HG03060 (cell line): ENCODE data around the gene YWHAG.
A peak's percentile ranks its signal among the peaks of the same experiment; 100 is the strongest.
"Not testable (repeated sequence)": the region's sequence is repeated elsewhere in the genome, so short reads cannot be mapped to it uniquely, and the experiment has no call there.

Experiments used
- ATAC-seq: cut with Tn5 transposase; IDR thresholded peaks from one replicate; pipeline ENCODE4 v1.9.1; 2021; ENCODE audit warnings: low read depth, moderate number of reproducible peaks; ENCODE audit not compliant: unreplicated experiment

Gene YWHAG

DNA sequence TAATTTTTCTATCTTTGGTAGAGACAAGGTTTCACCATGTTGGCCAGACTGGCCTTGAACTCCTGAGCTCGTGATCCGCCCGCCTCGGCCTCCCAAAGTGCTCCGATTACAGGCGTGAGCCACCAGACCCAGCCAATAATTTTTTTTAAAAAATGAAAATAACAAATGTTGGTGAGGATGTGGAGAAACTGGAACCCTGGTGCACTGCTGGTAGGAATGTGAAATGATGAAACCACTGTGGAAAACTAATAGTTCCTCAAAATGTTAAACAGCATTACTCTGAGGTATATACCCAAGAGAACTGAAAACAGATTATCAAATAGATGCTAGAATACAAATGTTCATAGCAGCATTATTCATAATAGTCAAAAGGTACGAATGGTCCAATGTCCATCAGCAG is 23.0 kb upstream of the YWHAG start:
- ATAC-seq, result no peak

GRCh38 chr7:76380623-76380966 is 21.8 kb upstream of the YWHAG start:
- no peak for ATAC-seq

GRCh38 chr7:76377186-76377918 is 18.6 kb upstream of the YWHAG start:
- no peak for ATAC-seq

DNA sequence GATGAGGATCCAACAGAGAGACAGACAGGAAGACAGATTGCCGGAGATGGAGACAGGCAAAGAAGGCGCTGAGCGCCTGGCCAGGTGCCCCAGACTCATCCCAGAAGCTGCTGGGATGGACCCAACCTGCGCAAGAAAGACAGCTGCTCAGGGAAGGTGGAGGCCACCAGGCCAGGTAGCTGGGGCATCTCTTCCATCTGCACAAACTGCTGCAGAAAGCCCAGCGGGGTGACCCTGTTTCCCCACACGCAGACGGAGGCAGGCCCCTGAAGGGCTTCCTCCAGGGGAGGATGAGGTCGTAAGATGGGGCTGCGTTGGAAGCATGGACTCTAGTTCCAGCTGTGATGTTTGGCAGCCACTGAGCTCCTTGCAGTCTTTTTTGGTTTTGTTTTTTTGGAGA is 16.5 kb upstream of the YWHAG start:
- no peak for ATAC-seq

- ATAC-seq, result no peak
These were observed 14.4 kb upstream of the YWHAG start for GRCh38 chr7:76372984-76373833.

GRCh38 chr7:76371396-76371795 is 12.6 kb upstream of the YWHAG start:
- no peak for ATAC-seq

- no peak for ATAC-seq
These were observed 10.2 kb upstream of the YWHAG start for GRCh38 chr7:76369018-76369417.

DNA sequence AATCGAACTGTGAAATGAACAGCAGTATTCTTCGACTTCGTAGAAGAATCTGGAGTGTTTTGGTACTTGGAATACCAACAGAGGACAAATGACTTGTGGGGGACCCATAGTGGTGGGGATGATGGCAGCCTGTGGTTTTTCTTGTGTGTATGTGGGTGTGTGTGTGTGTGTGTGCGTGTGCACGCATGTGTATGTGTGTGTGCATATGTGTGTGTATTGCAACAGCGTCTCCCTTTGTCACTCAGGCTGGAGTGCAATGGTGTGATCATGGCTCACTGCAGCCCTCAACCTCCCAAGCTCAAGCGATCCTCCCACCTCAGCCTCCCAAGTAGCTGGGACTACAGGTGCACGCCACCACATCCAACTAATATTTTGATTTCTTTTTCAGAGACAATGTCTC is 9.4 kb upstream of the YWHAG start:
- ATAC-seq, result no peak

DNA sequence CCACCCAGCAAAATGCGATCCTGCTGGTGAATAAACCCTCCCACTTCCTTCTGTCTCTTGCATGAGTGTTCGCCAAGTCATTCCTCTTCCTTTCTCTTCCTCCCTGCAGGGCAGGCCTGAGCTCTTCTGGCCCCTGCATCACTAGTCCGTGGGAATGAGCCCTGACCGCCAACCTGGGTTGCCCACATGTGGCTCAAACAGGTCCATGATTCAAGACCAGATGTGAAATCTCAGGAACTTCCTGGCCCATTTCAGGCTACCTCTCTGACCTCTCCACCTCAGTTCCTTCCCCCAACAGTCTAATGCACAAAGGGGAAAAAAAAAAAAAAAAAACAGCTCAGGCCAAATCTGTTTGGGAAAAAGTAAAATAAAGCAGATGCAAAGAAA is 5.4 kb upstream of the YWHAG start:
- ATAC-seq, result no peak

- not testable (repeated sequence) for ATAC-seq
These were observed 5.0 kb upstream of the YWHAG start for GRCh38 chr7:76363754-76364153.

- ATAC-seq, result no peak
These were observed 1.3 kb upstream of the YWHAG start for GRCh38 chr7:76359978-76360638.

- ATAC-seq, result peak; percentile 71
These were observed 553 bp upstream of the YWHAG start for GRCh38 chr7:76359111-76359977.

- peak; percentile 11 for ATAC-seq
These were observed 745 bp downstream of the YWHAG start for GRCh38 chr7:76358011-76358480.

GRCh38 chr7:76357475-76358010 is 1.2 kb downstream of the YWHAG start:
- ATAC-seq, result no peak

DNA sequence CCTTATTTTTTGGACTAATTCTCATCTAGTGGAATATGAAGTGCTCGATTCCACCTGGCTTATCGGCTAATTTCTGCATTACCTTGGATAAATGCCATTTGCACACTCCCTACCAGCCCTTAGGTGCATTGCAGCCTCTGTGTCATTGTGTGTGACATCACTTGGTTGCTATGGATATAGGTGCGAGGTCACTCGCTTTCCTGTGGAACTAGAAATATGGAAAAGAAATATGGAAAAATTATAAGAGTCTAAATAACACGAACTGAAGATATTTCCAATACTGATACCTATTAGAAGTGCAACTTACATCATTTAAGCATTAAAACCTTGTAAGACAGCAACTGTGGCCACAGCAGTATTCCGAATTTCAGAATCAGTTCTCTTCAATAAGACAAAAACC is 2.0 kb downstream of the YWHAG start:
- no peak for ATAC-seq

DNA sequence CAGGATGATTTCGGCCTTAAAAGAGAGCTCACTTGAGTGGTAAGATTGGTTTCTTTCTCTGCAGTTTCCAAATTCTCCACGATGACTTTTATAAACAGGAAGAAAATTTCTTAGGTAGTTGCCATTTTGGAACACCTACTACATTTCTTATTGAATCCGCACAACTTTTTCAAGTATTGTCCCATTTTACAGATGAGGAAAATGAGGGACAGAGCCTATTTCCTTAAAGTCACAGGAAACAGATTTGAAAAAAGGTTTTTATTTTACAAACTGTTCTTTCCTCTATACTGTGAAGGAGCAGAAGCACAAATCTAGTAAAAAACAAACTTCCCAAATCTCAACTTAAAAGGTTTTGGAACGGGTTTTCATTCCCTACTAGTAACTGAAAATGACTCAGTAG is 2.7 kb downstream of the YWHAG start:
- ATAC-seq, result no peak

DNA sequence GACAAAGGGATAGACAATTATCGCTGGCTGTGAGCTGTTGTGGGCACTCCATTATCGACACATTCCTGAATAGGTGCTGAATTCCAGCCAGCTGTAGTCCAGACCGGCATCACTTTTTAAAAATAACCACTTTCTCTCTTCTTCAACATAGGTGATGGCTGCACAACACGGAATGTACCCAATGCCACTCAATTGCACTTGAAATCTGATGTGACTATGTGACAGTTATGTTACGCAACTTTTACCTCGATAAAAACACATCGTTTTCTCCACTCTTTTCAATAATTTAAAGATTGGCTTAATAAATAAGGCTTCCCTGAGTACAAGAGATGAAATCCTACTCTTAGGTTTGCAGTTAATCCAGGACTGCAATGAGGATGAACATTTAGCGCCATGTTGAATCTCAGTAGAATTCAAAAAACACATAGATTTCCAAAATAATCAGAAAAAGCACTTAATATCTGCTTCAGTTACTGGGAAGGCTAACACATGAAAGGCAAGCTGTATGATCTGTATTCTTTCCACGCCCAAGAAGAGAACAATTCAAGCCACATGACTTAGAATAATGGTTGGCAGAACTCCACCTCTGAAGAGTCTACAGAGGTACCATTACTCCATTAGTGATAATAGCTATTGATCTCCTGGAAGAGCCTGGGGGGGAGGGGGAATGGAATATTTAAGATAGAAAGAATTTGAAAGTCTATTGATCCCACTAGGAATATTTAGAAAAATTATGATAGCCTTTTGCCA is 3.6 kb downstream of the YWHAG start:
- ATAC-seq, result no peak

DNA sequence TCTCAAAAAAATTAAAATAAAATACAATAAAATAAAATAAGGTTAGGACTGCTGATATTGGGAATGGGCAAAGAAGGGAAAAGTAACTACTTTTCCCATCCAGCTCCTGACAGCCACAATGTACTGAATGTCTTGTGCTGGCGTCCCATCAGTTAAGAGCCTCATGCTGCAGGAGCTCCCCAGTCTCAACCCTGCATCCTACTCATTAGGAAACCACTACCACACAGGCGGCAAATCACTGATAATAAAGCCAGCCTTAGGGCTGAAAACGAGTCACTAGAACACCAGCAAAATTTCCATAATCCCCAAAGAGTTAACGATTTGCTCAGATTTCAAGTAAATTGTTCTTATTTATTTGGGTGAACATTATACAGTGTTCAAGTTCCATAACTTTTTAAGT is 4.3 kb downstream of the YWHAG start:
- ATAC-seq, result no peak

DNA sequence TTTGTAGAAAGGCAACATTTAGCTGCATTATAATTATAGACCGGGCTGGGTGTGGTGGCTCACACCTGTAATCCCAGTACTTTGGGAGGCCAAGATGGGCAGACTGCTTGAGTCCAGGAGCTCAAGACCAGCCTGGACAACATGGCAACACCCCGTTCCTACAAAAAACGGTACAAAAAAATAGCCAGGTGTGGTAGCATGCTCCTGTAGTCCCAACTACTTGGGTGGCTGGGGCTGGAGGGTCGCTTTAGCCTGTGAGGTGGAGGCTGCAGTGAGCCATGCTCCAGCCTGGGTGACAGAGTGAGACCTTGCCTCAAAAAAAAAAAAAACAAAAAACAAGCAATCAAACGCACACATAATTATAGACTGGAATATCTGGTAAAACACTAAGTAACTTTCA is 5.0 kb downstream of the YWHAG start:
- ATAC-seq, result no peak

DNA sequence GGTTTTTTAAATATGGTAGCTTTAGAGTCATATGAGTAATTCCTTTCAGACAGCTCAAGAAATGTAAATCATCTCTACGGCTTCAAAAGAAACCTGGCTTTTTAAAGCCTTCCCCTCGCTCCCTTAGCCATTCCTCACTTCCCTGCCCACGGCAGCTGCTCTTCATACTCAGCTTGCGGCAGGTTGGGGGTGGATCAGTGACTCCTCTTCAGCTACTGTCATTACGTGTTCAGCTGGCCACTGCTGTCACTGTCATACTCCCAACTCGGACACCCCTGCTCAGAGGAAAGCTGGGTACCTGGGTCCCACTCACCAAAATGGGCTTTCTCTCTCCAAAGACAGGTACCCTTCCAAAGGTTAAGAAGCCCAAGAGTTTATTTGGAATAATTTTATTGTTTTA is 6.6 kb downstream of the YWHAG start:
- no peak for ATAC-seq
